HepG2 (cell line): ENCODE results near the gene ADAMTS15. TPM values are rescaled to one million over a fixed set of nuclear protein-coding genes. Genes with fewer than 3 reads are reported as not detected.

Experiments used
- ATAC-seq: fragments of 200-7000 bp; cut with Tn5 transposase; 3 replicates; pipeline ENCODE4 v1.9.1; 2020; ENCODE audit warnings: mild to moderate bottlenecking, moderate library complexity
- BruUV-seq: library from RNA; stranded (reverse); fragments of 400-500 nt; replicated peaks from 2 replicates; lab custom pipeline; 2021; lab: Mats Ljungman, UMichigan
- CTCF ChIA-PET: fragments of 300-600 bp; formaldehyde crosslinking; extraction: SDS; loops from one replicate; lab custom pipeline; 2021; ENCODE audit warnings: low total read pairs, inconsistent platforms, low intra/inter-chr PET ratio; lab: Yijun Ruan, JAX
- POLR2A ChIA-PET: fragments of 350-600 bp; sonication (Branson Sonifier 250); formaldehyde crosslinking; loops from one replicate; lab custom pipeline; 2020; ENCODE audit warnings: antibody characterized with exemption, inconsistent platforms; lab: Yijun Ruan, JAX
- DNase-seq: peaks from one replicate; pipeline ENCODE4 v3.0.0-alpha.2; 2015; ENCODE audit warnings: low spot score
- FAIRE-seq: peaks from 3 replicates; lab custom pipeline; 2011; peaks lifted over from hg19 to GRCh38; lab: Jason Lieb, UNC
- H2AFZ ChIP-seq: one replicate; pipeline ENCODE4 v1.6.1; 2011; ENCODE audit warnings: low read length, inconsistent platforms
- H3K27ac ChIP-seq: fragments of 300-600 bp; 3 replicates; pipeline ENCODE4 v1.8.0; 2011; ENCODE audit warnings: mixed run types, mild to moderate bottlenecking, mixed read lengths, low read length, inconsistent platforms; ENCODE audit not compliant: insufficient read depth; ENCODE audit errors: extremely low read length
- H3K27me3 ChIP-seq, 2 experiments: fragments of 200-600 bp in 1 of 2; 2 replicates in 1 of 2; 3 replicates in 1 of 2; pipeline versions ENCODE4 v1.6.0 to v1.8.0; 2011; ENCODE audit warnings: low read length in 2 of 2, mild to moderate bottlenecking in 2 of 2, moderate library complexity in 2 of 2, inconsistent platforms in 1 of 2; ENCODE audit not compliant: insufficient read depth in 2 of 2, control insufficient read depth in 1 of 2
- H3K36me3 ChIP-seq, 2 experiments: fragments of 200-600 bp in 1 of 2; replicated peaks in 1 of 2; 2 replicates in 1 of 2; 3 replicates in 1 of 2; pipeline versions ENCODE4 v1.5.1 to v1.8.0; 2011; ENCODE audit warnings: low read length in 2 of 2, inconsistent platforms in 1 of 2; ENCODE audit not compliant: insufficient read depth in 2 of 2, control insufficient read depth in 1 of 2
- H3K4me1 ChIP-seq: 2 replicates; pipeline ENCODE4 v1.5.1; 2012; ENCODE audit warnings: low read length, inconsistent platforms; ENCODE audit not compliant: insufficient read depth
- H3K4me2 ChIP-seq: 2 replicates; pipeline ENCODE4 v1.6.0; 2011; ENCODE audit warnings: low read depth, low read length, inconsistent platforms
- H3K4me3 ChIP-seq, 3 experiments: fragments of 200-600 bp in 1 of 3; sonication (generic), shearing (Covaris generic) in 1 of 3; replicated peaks in 1 of 3; 2 replicates each; pipeline ENCODE4 v1.5.1; 2011 to 2016; ENCODE audit warnings: low read length in 3 of 3, inconsistent platforms in 2 of 3, low read depth in 2 of 3, mild to moderate bottlenecking in 2 of 3, control low read depth in 1 of 3, mixed read lengths in 1 of 3; ENCODE audit not compliant: insufficient read depth in 1 of 3
- H3K79me2 ChIP-seq: one replicate; pipeline ENCODE4 v1.6.1; 2011; ENCODE audit warnings: low read length, inconsistent platforms; ENCODE audit not compliant: insufficient read depth
- H3K9ac ChIP-seq: 2 replicates; pipeline ENCODE4 v1.6.0; 2011; ENCODE audit warnings: mild to moderate bottlenecking, low read depth, low read length, inconsistent platforms; ENCODE audit not compliant: insufficient read depth
- H3K9me3 ChIP-seq: 2 replicates; pipeline ENCODE4 v1.5.1; 2012; ENCODE audit warnings: mild to moderate bottlenecking, low read length
- H4K20me1 ChIP-seq: 2 replicates; pipeline ENCODE4 v1.6.0; 2011; ENCODE audit warnings: inconsistent platforms, mild to moderate bottlenecking, low read length, moderate library complexity; ENCODE audit not compliant: insufficient read depth
- ATF7 ChIP-seq, 2 experiments: fragments of 450-650 bp in 1 of 2; sonication (generic) in 1 of 2; formaldehyde crosslinking in 1 of 2; IDR thresholded peaks; 2 replicates each; pipeline versions ENCODE4 v1.4.0 to v1.6.1; 2016 to 2020; ENCODE audit warnings: antibody characterized with exemption in 1 of 2, mild to moderate bottlenecking in 1 of 2, missing genetic modification reagents in 1 of 2
- CAMTA2 ChIP-seq: sonication (generic); formaldehyde crosslinking; IDR thresholded peaks from 2 replicates; pipeline ENCODE4 v1.4.0; 2020; ENCODE audit warnings: mild to moderate bottlenecking, missing genetic modification reagents, borderline replicate concordance
- KLF9 ChIP-seq: IDR thresholded peaks from 2 replicates; pipeline ENCODE4 v1.6.1; 2016; ENCODE audit warnings: low read depth
- PBX2 ChIP-seq: IDR thresholded peaks from 2 replicates; pipeline ENCODE4 v1.6.1; 2016; ENCODE audit warnings: control low read depth
- REPIN1 ChIP-seq: sonication (generic); formaldehyde crosslinking; IDR thresholded peaks from 2 replicates; pipeline ENCODE4 v1.8.0; 2022; ENCODE audit warnings: missing genetic modification reagents, low read depth, mild to moderate bottlenecking, borderline replicate concordance
- RFX5 ChIP-seq: IDR thresholded peaks from 2 replicates; pipeline ENCODE4 v1.6.1; 2011; ENCODE audit warnings: low read depth, low read length, improper control_type of control experiment
- RORA ChIP-seq: sonication (generic); formaldehyde crosslinking; IDR thresholded peaks from 2 replicates; pipeline ENCODE4 v1.5.0; 2020; ENCODE audit warnings: mild to moderate bottlenecking, missing genetic modification reagents, moderate library complexity
- SMAD3 ChIP-seq: sonication (generic); formaldehyde crosslinking; IDR thresholded peaks from 2 replicates; pipeline ENCODE4 v1.4.0; 2020; ENCODE audit warnings: missing genetic modification reagents
- TEAD2 ChIP-seq: sonication (generic); formaldehyde crosslinking; IDR thresholded peaks from 2 replicates; pipeline ENCODE4 v1.9.0; 2021; ENCODE audit warnings: missing genetic modification reagents
- ZFAT ChIP-seq: sonication (generic); formaldehyde crosslinking; conservative IDR thresholded peaks from 2 replicates; pipeline ENCODE4 v1.8.1; 2023; ENCODE audit warnings: missing genetic modification reagents, inconsistent platforms
- ZFP90 ChIP-seq: sonication (generic); formaldehyde crosslinking; IDR thresholded peaks from 2 replicates; pipeline ENCODE4 v1.8.0; 2022; ENCODE audit warnings: missing genetic modification reagents, mild to moderate bottlenecking, inconsistent platforms, borderline replicate concordance
- ZNF276 ChIP-seq: sonication (generic); formaldehyde crosslinking; IDR thresholded peaks from 2 replicates; pipeline ENCODE4 v1.4.0; 2020; ENCODE audit warnings: mild to moderate bottlenecking, low read depth, missing genetic modification reagents
- ZNF317 ChIP-seq: sonication (generic); formaldehyde crosslinking; IDR thresholded peaks from 2 replicates; pipeline ENCODE4 v1.5.0; 2020; ENCODE audit warnings: mild to moderate bottlenecking, missing genetic modification reagents
- ZNF691 ChIP-seq: sonication (generic); formaldehyde crosslinking; IDR thresholded peaks from 2 replicates; pipeline ENCODE4 v1.4.0; 2020; ENCODE audit warnings: missing genetic modification reagents, low read depth, mild to moderate bottlenecking, borderline replicate concordance
- ZNF761 ChIP-seq: sonication (generic); formaldehyde crosslinking; conservative IDR thresholded peaks from 2 replicates; pipeline ENCODE4 v1.4.0; 2020; ENCODE audit warnings: mild to moderate bottlenecking, missing genetic modification reagents
- WGBS: methylation state at CpG from one replicate; pipeline ENCODE4 v1.1.6; 2017; ENCODE audit warnings: low lambda C conversion rate; 5-methylcytosine and 5-hydroxymethylcytosine counted together
- in situ Hi-C: cut with HindIII; loops from 2 replicates; pipeline ENCODE4 v1.10.0; 2017; ENCODE audit warnings: low pct_unique_long_range_greater_than_20kb; ENCODE audit not compliant: extremely low pct_ligation_motif_present
- intact Hi-C: fragments of 100-400 bp; cut with micrococcal nuclease; formaldehyde crosslinking; loops from one replicate; pipeline ENCODE4 v1.10.0; 2022; ENCODE audit not compliant: unreplicated experiment
- polyA plus RNA-seq, 8 experiments: library from polyadenylated mRNA; depleted of rRNA in 3 of 8; stranded (reverse) in 7 of 8; unstranded in 1 of 8; fragments of >200 nt; fragmentation: Illumina TruSeq in 4 of 8; extraction: Trizol in 4 of 8; gene quantifications; 2 replicates each; pipeline versions ENCODE4 v1.2.1 to v1.2.3, GENCODE V29; 2011 to 2016; ENCODE audit warnings: low read depth in 4 of 8, missing spikeins in 1 of 8, mixed read lengths in 1 of 8; ENCODE audit not compliant: insufficient read depth in 1 of 8
- total RNA-seq, 5 experiments: library from RNA; depleted of rRNA; stranded (reverse); fragments of >200 nt; fragmentation: Illumina TruSeq; extraction: Trizol; gene quantifications; 2 replicates each; pipeline ENCODE4 v1.2.3, GENCODE V29; 2016; ENCODE audit warnings: low read depth in 1 of 5

Gene ADAMTS15
- total and polyA plus RNA-seq, 2 of the 13 experiments (the other 11 are each of a cell fraction or from before 2014, with no cell fraction given): 0.01 to 0.02 TPM

DNA sequence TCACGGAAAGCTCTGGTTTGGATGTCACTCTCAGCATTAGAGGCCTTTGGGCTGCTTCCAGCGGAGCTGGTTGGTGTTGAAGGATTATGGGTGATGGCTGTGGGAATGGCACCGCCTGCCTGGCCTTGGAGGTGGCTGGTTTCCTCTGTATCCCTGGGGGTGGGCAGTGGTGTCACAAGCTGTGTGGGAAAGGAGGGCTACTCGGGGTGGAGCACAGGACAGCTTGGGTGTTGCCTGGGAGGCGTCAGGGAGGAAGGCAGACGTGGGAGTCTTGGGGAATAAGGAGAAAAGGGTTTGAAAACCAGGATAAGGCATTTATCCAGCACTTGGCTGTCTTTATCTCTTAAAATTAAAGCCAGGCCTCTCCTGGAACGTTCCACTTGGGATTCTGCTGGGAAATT, 71.8 kb downstream of the ADAMTS15 start:
- no peak for DNase-seq
- Histone ChIP-seq H3K36me3 (no peaks in the 10 kb centered on the region), H3K27ac (no peak overlapping the region), H3K9ac (no peak overlapping the region), H3K4me3 (no peak overlapping the region), H3K9me3 (no peaks in the 10 kb centered on the region), H4K20me1 (no peaks in the 10 kb centered on the region), H2AFZ (no peak overlapping the region), H3K27me3 (peaks cover 4 to 21% of the 10 kb centered on the region in 2 experiments; a peak in 4 of 5 replicates), H3K4me2 (no peak overlapping the region), H3K4me1 (no peaks in the 10 kb centered on the region), H3K79me2 (no peaks in the 10 kb centered on the region)
- no TSS peak for BruUV-seq
- intact Hi-C loops: no loop called here
- 10% methylated on average over 7 of the region's 7 CpGs for WGBS
- FAIRE-seq: no peak
- no peak for ATAC-seq
- CTCF ChIA-PET: no interaction called here
- in situ Hi-C loops: no loop called here
- TF ChIP-seq REPIN1 (no peak), RORA (CRISPR knock-in tag) (no peak), TEAD2 (CRISPR knock-in tag) (no peak), ZFP90 (CRISPR knock-in tag) (no peak), PBX2 (CRISPR knock-in tag) (no peak), ATF7 (IDR thresholded peaks at IDR 0.05) (no peak), ATF7 (CRISPR knock-in tag; IDR thresholded peaks at IDR 0.05) (no peak), ZNF276 (CRISPR knock-in tag) (no peak), KLF9 (no peak), ZNF317 (no peak), ZFAT (CRISPR knock-in tag) (no peak), ZNF761 (CRISPR knock-in tag) (no peak), RFX5 (no peak), ZNF691 (no peak), SMAD3 (no peak), CAMTA2 (no peak)
- POLR2A ChIA-PET: no interaction called here
